IMR-90 (cell line): ENCODE measurements around the gene ANKRD33B. TPM values are rescaled to one million over a fixed set of nuclear protein-coding genes. Genes with fewer than 3 reads are reported as not detected.

ENCODE experiments used
- ATAC-seq: fragments of 200-7000 bp; cut with Tn5 transposase; 2 replicates; pipeline ENCODE4 v1.9.1; 2020; ENCODE audit warnings: low read depth, mild to moderate bottlenecking, moderate library complexity
- BruUV-seq: library from RNA; stranded (reverse); fragments of 400-500 nt; replicated peaks from 2 replicates; lab custom pipeline; 2021; lab: Mats Ljungman, UMichigan
- CTCF ChIA-PET: fragments of 300-600 bp; formaldehyde crosslinking; extraction: SDS; loops from one replicate; lab custom pipeline; 2021; ENCODE audit warnings: antibody characterized with exemption; lab: Yijun Ruan, JAX
- POLR2A ChIA-PET: fragments of 300-600 bp; sonication (Branson Sonifier 250); formaldehyde crosslinking; loops from one replicate; lab custom pipeline; 2022; ENCODE audit warnings: antibody characterized with exemption; ENCODE audit not compliant: unreplicated experiment; lab: Charles Lee
- DNase-seq: peaks from one replicate; pipeline ENCODE4 v3.0.0; 2013
- H2AFZ ChIP-seq: replicated peaks from 2 replicates; pipeline ENCODE3; 2013; ENCODE audit warnings: low read length, mild to moderate bottlenecking; ENCODE audit not compliant: poor library complexity
- H2AK5ac ChIP-seq: 2 replicates; pipeline ENCODE4 v1.6.1; 2013; ENCODE audit warnings: low read depth, low read length, inconsistent platforms
- H2AK9ac ChIP-seq: replicated peaks from 2 replicates; pipeline ENCODE3; 2013; ENCODE audit warnings: mild to moderate bottlenecking, low read depth, low read length, moderate library complexity; ENCODE audit not compliant: poor library complexity
- H2BK120ac ChIP-seq: 2 replicates; pipeline ENCODE4 v1.6.1; 2013; ENCODE audit warnings: low read depth, low read length, inconsistent platforms
- H2BK15ac ChIP-seq: 3 replicates; pipeline ENCODE4 v1.6.1; 2013; ENCODE audit warnings: low read depth, low read length, inconsistent platforms
- H2BK20ac ChIP-seq: 2 replicates; pipeline ENCODE4 v1.6.1; 2013; ENCODE audit warnings: low read depth, mild to moderate bottlenecking, inconsistent platforms, low read length, moderate library complexity
- H2BK5ac ChIP-seq: 2 replicates; pipeline ENCODE4 v1.6.1; 2013; ENCODE audit warnings: mild to moderate bottlenecking, low read depth, low read length, inconsistent platforms; ENCODE audit not compliant: poor library complexity, severe bottlenecking
- H3K14ac ChIP-seq: replicated peaks from 2 replicates; pipeline ENCODE4 v1.6.1; 2013; ENCODE audit warnings: low read depth, low read length, inconsistent platforms
- H3K18ac ChIP-seq: 2 replicates; pipeline ENCODE4 v1.6.1; 2013; ENCODE audit warnings: low read depth, low read length, control low read depth
- H3K23ac ChIP-seq: 2 replicates; pipeline ENCODE4 v1.6.1; 2013; ENCODE audit warnings: low read depth, low read length, inconsistent platforms
- H3K27ac ChIP-seq: 2 replicates; pipeline ENCODE4 v1.5.1; 2013; ENCODE audit warnings: mild to moderate bottlenecking, control low read depth, low read length; ENCODE audit not compliant: insufficient read depth
- H3K27me3 ChIP-seq: 2 replicates; pipeline ENCODE4 v1.6.1; 2013; ENCODE audit warnings: low read length; ENCODE audit not compliant: control insufficient read depth, insufficient read depth
- H3K36me3 ChIP-seq: 2 replicates; pipeline ENCODE4 v1.6.1; 2013; ENCODE audit warnings: low read length, mixed read lengths; ENCODE audit not compliant: control insufficient read depth, insufficient read depth
- H3K4ac ChIP-seq: 2 replicates; pipeline ENCODE4 v1.6.1; 2013; ENCODE audit warnings: low read depth, low read length, inconsistent platforms
- H3K4me1 ChIP-seq: 2 replicates; pipeline ENCODE4 v1.6.1; 2013; ENCODE audit warnings: low read length, mixed read lengths; ENCODE audit not compliant: control insufficient read depth, insufficient read depth
- H3K4me2 ChIP-seq: 2 replicates; pipeline ENCODE4 v1.6.1; 2013; ENCODE audit warnings: low read depth, mild to moderate bottlenecking, control low read depth, low read length, moderate library complexity
- H3K4me3 ChIP-seq: 2 replicates; pipeline ENCODE4 v1.5.1; 2013; ENCODE audit warnings: low read depth, mild to moderate bottlenecking, control low read depth, low read length, moderate library complexity; ENCODE audit not compliant: insufficient read depth
- H3K56ac ChIP-seq: 2 replicates; pipeline ENCODE4 v1.6.1; 2013; ENCODE audit warnings: low read length, inconsistent platforms; ENCODE audit not compliant: insufficient read depth; ENCODE audit errors: extremely low read depth
- H3K79me1 ChIP-seq, 2 experiments: 2 replicates each; pipeline ENCODE4 v1.6.1; 2013; ENCODE audit warnings: low read length in 2 of 2, inconsistent platforms in 1 of 2, low read depth in 1 of 2
- H3K9ac ChIP-seq: 2 replicates; pipeline ENCODE4 v1.6.1; 2013; ENCODE audit warnings: low read depth, low read length, control low read depth
- H3K9me1 ChIP-seq: 2 replicates; pipeline ENCODE4 v1.6.1; 2013; ENCODE audit warnings: low read length, inconsistent platforms; ENCODE audit not compliant: insufficient read depth
- H3K9me3 ChIP-seq: 2 replicates; pipeline ENCODE4 v1.6.1; 2013; ENCODE audit warnings: low read length; ENCODE audit not compliant: control insufficient read depth, insufficient read depth
- H4K20me1 ChIP-seq: 2 replicates; pipeline ENCODE4 v1.6.1; 2013; ENCODE audit warnings: low read length, inconsistent platforms; ENCODE audit not compliant: insufficient read depth
- H4K5ac ChIP-seq: 2 replicates; pipeline ENCODE4 v1.6.1; 2013; ENCODE audit warnings: mild to moderate bottlenecking, low read depth, low read length, control low read depth
- H4K8ac ChIP-seq, 2 experiments: 2 replicates each; pipeline ENCODE4 v1.6.1; 2013; ENCODE audit warnings: low read depth in 2 of 2, low read length in 2 of 2, control low read depth in 1 of 2, inconsistent platforms in 1 of 2
- H4K91ac ChIP-seq: 2 replicates; pipeline ENCODE4 v1.6.1; 2013; ENCODE audit warnings: low read depth, low read length, inconsistent platforms; ENCODE audit not compliant: insufficient read depth
- BHLHE40 ChIP-seq: fragments of 150-350 bp; IDR thresholded peaks from 2 replicates; pipeline ENCODE4 v1.6.1; 2016; ENCODE audit warnings: mild to moderate bottlenecking, low read depth, low read length
- CEBPB ChIP-seq: IDR thresholded peaks from 2 replicates; pipeline ENCODE4 v1.6.1; 2012; ENCODE audit warnings: low read depth, low read length, improper control_type of control experiment
- CHD1 ChIP-seq: IDR thresholded peaks from 2 replicates; pipeline ENCODE4 v1.6.1; 2012; ENCODE audit warnings: low read depth, low read length, improper control_type of control experiment
- CTCF ChIP-seq: conservative IDR thresholded peaks from 2 replicates; pipeline ENCODE4 v1.5.1; 2012; ENCODE audit warnings: mild to moderate bottlenecking, low read depth, low read length, improper control_type of control experiment
- ELK1 ChIP-seq: fragments of 150-350 bp; IDR thresholded peaks from 2 replicates; pipeline ENCODE4 v1.6.1; 2016; ENCODE audit warnings: low read depth, mild to moderate bottlenecking, low read length, moderate library complexity, borderline replicate concordance
- FOS ChIP-seq: fragments of 150-350 bp; IDR thresholded peaks from 2 replicates; pipeline ENCODE4 v1.6.1; 2016; ENCODE audit warnings: low read depth, low read length
- MAFK ChIP-seq: IDR thresholded peaks from 2 replicates; pipeline ENCODE4 v1.6.1; 2012; ENCODE audit warnings: low read depth, low read length, improper control_type of control experiment
- MAZ ChIP-seq: IDR thresholded peaks from 2 replicates; pipeline ENCODE4 v1.6.1; 2012; ENCODE audit warnings: low read depth, mild to moderate bottlenecking, low read length, improper control_type of control experiment, moderate library complexity, borderline replicate concordance
- NFE2L2 ChIP-seq: fragments of 150-350 bp; IDR thresholded peaks from 2 replicates; pipeline ENCODE4 v1.6.1; 2016; ENCODE audit warnings: low read depth, mild to moderate bottlenecking, low read length
- RAD21 ChIP-seq: IDR thresholded peaks from 2 replicates; pipeline ENCODE4 v1.6.1; 2012; ENCODE audit warnings: low read length, improper control_type of control experiment
- SMC3 ChIP-seq: fragments of 150-350 bp; IDR thresholded peaks from 2 replicates; pipeline ENCODE4 v1.6.1; 2016; ENCODE audit warnings: low read depth, mild to moderate bottlenecking, antibody characterized with exemption, low read length, moderate library complexity
- USF2 ChIP-seq: fragments of 150-350 bp; IDR thresholded peaks from 2 replicates; pipeline ENCODE4 v1.6.1; 2017; ENCODE audit warnings: mild to moderate bottlenecking, antibody characterized with exemption, low read length, low read depth
- WGBS, 2 experiments: methylation state at CpG; one replicate each; pipeline versions ENCODE4 v1.1.5 to v1.1.7; 2013; ENCODE audit warnings: missing lambda C conversion rate in 2 of 2; ENCODE audit not compliant: insufficient read length in 1 of 2; ENCODE audit errors: extremely low coverage in 2 of 2; 5-methylcytosine and 5-hydroxymethylcytosine counted together
- dilution Hi-C: fragments of 300-500 bp; cut with HindIII; formaldehyde crosslinking; loops from one replicate; pipeline ENCODE4 v1.14.3; 2018; ENCODE audit warnings: low sequenced_read_pairs; ENCODE audit not compliant: unreplicated experiment
- in situ Hi-C: fragments of 300-500 bp; cut with MboI; formaldehyde crosslinking; loops from 3 replicates; pipeline ENCODE4 v1.14.3; 2019; ENCODE audit warnings: low sequenced_read_pairs, inconsistent platforms, mixed read lengths
- intact Hi-C: fragments of 100-400 bp; cut with micrococcal nuclease; formaldehyde crosslinking; loops from 2 replicates; pipeline ENCODE4 v1.10.0; 2022
- polyA plus RNA-seq, 3 experiments: library from polyadenylated mRNA; depleted of rRNA; stranded (reverse); fragments of >200 nt; gene quantifications; 2 replicates each; pipeline ENCODE4 v1.2.3, GENCODE V29; 2012; ENCODE audit warnings: low replicate concordance in 1 of 3
- total RNA-seq: library from RNA; depleted of rRNA; stranded (reverse); fragments of >200 nt; gene quantifications from 2 replicates; pipeline ENCODE4 v1.2.3, GENCODE V29; 2012

ANKRD33B gene
- total and polyA plus RNA-seq, 2 of the 4 experiments (the other 2 are of a cell fraction) = 2.5 to 3.3 TPM

- Histone ChIP-seq H4K20me1 (no peaks in the 10 kb centered on the region), H3K27me3 (no peaks in the 10 kb centered on the region), H2AK5ac (peak overlapping the region; percentile 7; the same call in 1 of the 2 replicates), H3K4me1 (peaks cover 13% of the 10 kb centered on the region), H2BK15ac (no peak overlapping the region), H3K4ac (peak overlapping the region; percentile 1; the same call in 1 of the 2 replicates), H3K4me3 (no peak overlapping the region), H2BK20ac (no peak overlapping the region), H2BK120ac (no peak overlapping the region), H3K9me3 (no peaks in the 10 kb centered on the region), H3K36me3 (no peaks in the 10 kb centered on the region), H3K79me1 (no peaks in the 10 kb centered on the region), H2AFZ (no peak overlapping the region), H4K8ac (no peak overlapping the region), H2AK9ac (peak overlapping the region; percentile 58), H3K27ac (no peak overlapping the region), H3K9ac (no peak overlapping the region), H3K18ac (no peak overlapping the region; the same call in 1 of the 2 replicates), H4K5ac (no peak overlapping the region), H4K91ac (no peak overlapping the region), H3K56ac (no peak overlapping the region), H2BK5ac (no peak overlapping the region), H3K23ac (no peak overlapping the region), H3K14ac (no peak overlapping the region), H3K4me2 (no peak overlapping the region), H3K9me1 (peaks cover 4% of the 10 kb centered on the region; the same call in 1 of the 2 replicates)
- ATAC-seq (no peak), DNase-seq (peak; percentile 17)
- no peak for TF ChIP-seq CTCF
- no peak for TF ChIP-seq CHD1
- no peak for TF ChIP-seq RAD21
- no peak for TF ChIP-seq BHLHE40
- no peak for TF ChIP-seq SMC3
- no peak for TF ChIP-seq FOS
- TF ChIP-seq CEBPB = no peak
- TF ChIP-seq USF2 = no peak
- TF ChIP-seq MAFK = no peak
- no peak for TF ChIP-seq NFE2L2
- TF ChIP-seq MAZ = no peak
- TF ChIP-seq ELK1 = no peak
- WGBS, 2 experiments = 93% methylated on average over 8 of the region's 14 CpGs; no CpG with 5 or more reads in 1 of the 2 experiments
- CTCF ChIA-PET = no interaction called here
- POLR2A ChIA-PET = no interaction called here
- in situ Hi-C loops = no loop called here
- intact Hi-C loops = no loop called here
- BruUV-seq = no TSS peak
- dilution Hi-C loops = no loop called here
These were observed 25.6 kb upstream of the ANKRD33B start for GRCh38 chr5:10538103-10538788.
